B cell (primary cell): ENCODE data around the gene GLOD4. TPM values are rescaled to one million over a fixed set of nuclear protein-coding genes. Genes with fewer than 3 reads are reported as not detected.
"Not testable (repeated sequence)": the region's sequence is repeated elsewhere in the genome, so short reads cannot be mapped to it uniquely, and the experiment has no call there.

Experiments used
- ATAC-seq: fragments of 200-7000 bp; cut with Tn5 transposase; one replicate; pipeline ENCODE4 v1.10.0; 2021; ENCODE audit warnings: low read depth, mild to moderate bottlenecking, moderate number of reproducible peaks, moderate library complexity
- CTCF ChIA-PET: fragments of 350-600 bp; sonication (Branson Sonifier 250); formaldehyde crosslinking; loops from one replicate; lab custom pipeline; 2021; ENCODE audit warnings: antibody characterized with exemption, inconsistent platforms; lab: Charles Lee
- POLR2A ChIA-PET: fragments of 350-600 bp; sonication (Branson Sonifier 250); formaldehyde crosslinking; loops from one replicate; lab custom pipeline; 2021; ENCODE audit warnings: antibody characterized with exemption; lab: Charles Lee
- DNase-seq: peaks from one replicate; pipeline ENCODE4 v3.0.0; 2013
- H2AFZ ChIP-seq: 2 replicates; pipeline ENCODE4 v1.6.1; 2012; ENCODE audit warnings: mild to moderate bottlenecking, low read depth, low read length; ENCODE audit not compliant: insufficient read depth, poor library complexity, severe bottlenecking
- H3K27ac ChIP-seq, 2 donors: 1 replicate in 1 of 2; 2 replicates in 1 of 2; pipeline ENCODE4 v1.5.1; 2012 to 2013; ENCODE audit warnings: low read length in 2 of 2, mild to moderate bottlenecking in 2 of 2, moderate library complexity in 1 of 2
- H3K27me3 ChIP-seq, 4 experiments: fragments of 200-600 bp in 1 of 4; sonication (generic) in 1 of 4; replicated peaks in 1 of 4; 1 replicate in 2 of 4; 2 replicates in 2 of 4; pipeline versions ENCODE4 v1.6.1 to v1.7.0; 2013 to 2016; ENCODE audit warnings: low read length in 3 of 4, mild to moderate bottlenecking in 2 of 4, mixed read lengths in 1 of 4, moderate library complexity in 1 of 4; ENCODE audit not compliant: insufficient read depth in 4 of 4, control insufficient read depth in 3 of 4; ENCODE audit errors: control extremely low read depth in 1 of 4
- H3K36me3 ChIP-seq, 2 experiments: replicated peaks in 1 of 2; 1 replicate in 1 of 2; 2 replicates in 1 of 2; pipeline versions ENCODE4 v1.6.1 to v1.7.1; 2013; ENCODE audit warnings: low read length in 1 of 2; ENCODE audit not compliant: insufficient read depth in 2 of 2, control insufficient read depth in 1 of 2; ENCODE audit errors: control extremely low read depth in 1 of 2, extremely low read depth in 1 of 2
- H3K4me1 ChIP-seq, 2 donors: fragments of 200-600 bp in 1 of 2; sonication (generic) in 1 of 2; 1 replicate in 1 of 2; 2 replicates in 1 of 2; pipeline versions ENCODE4 v1.5.1 to v1.6.1; 2013 to 2017; ENCODE audit warnings: low read length in 2 of 2; ENCODE audit not compliant: control insufficient read depth in 2 of 2, insufficient read depth in 2 of 2
- H3K4me2 ChIP-seq: replicated peaks from 2 replicates; pipeline ENCODE3; 2012; ENCODE audit warnings: mild to moderate bottlenecking, low read depth, low read length; ENCODE audit not compliant: poor library complexity, severe bottlenecking
- H3K4me3 ChIP-seq, 5 experiments: fragments of 200-600 bp in 1 of 5; sonication (generic) in 1 of 5; 1 replicate in 3 of 5; 2 replicates in 2 of 5; pipeline versions ENCODE4 v1.5.1 to v1.7.0; 2011 to 2016; ENCODE audit warnings: low read length in 4 of 5, mild to moderate bottlenecking in 4 of 5, low read depth in 2 of 5, control low read depth in 1 of 5, moderate library complexity in 1 of 5; ENCODE audit not compliant: insufficient read depth in 1 of 5; ENCODE audit errors: control extremely low read depth in 1 of 5, extremely low read depth in 1 of 5
- H3K79me2 ChIP-seq: fragments of 200-600 bp; sonication (generic); one replicate; pipeline ENCODE4 v1.6.0; 2016; ENCODE audit warnings: low read length; ENCODE audit not compliant: control insufficient read depth, insufficient read depth
- H3K9ac ChIP-seq: fragments of 200-600 bp; sonication (generic); 2 replicates; pipeline ENCODE4 v1.6.1; 2017; ENCODE audit warnings: mild to moderate bottlenecking, low read length, moderate library complexity
- H3K9me3 ChIP-seq, 3 donors: one replicate each; pipeline versions ENCODE4 v1.6.1 to v1.7.1; 2013; ENCODE audit warnings: low read length in 2 of 3; ENCODE audit not compliant: control insufficient read depth in 2 of 3, insufficient read depth in 1 of 3; ENCODE audit errors: control extremely low read depth in 1 of 3
- H4K20me1 ChIP-seq: 2 replicates; pipeline ENCODE4 v1.6.0; 2012; ENCODE audit warnings: mild to moderate bottlenecking, low read length; ENCODE audit not compliant: insufficient read depth, control insufficient read depth, poor library complexity, severe bottlenecking
- H3K27ac Mint-ChIP-seq: one replicate; pipeline ENCODE4 v1.8.0; 2021; ENCODE audit warnings: mixed read lengths
- H3K27me3 Mint-ChIP-seq: one replicate; pipeline ENCODE4 v1.8.0; 2021; ENCODE audit warnings: mixed read lengths
- H3K4me1 Mint-ChIP-seq: one replicate; pipeline ENCODE4 v1.8.0; 2021; ENCODE audit warnings: mixed read lengths
- H3K4me3 Mint-ChIP-seq: one replicate; pipeline ENCODE4 v1.8.0; 2021; ENCODE audit warnings: mixed read lengths
- H3K9me3 Mint-ChIP-seq: one replicate; pipeline ENCODE4 v1.8.0; 2022; ENCODE audit warnings: mixed read lengths; ENCODE audit not compliant: insufficient read depth
- EZH2 ChIP-seq: IDR thresholded peaks from 2 replicates; pipeline ENCODE4 v1.6.1; 2012; ENCODE audit warnings: borderline replicate concordance, low read depth, mild to moderate bottlenecking, moderate library complexity, low read length; ENCODE audit not compliant: insufficient read depth, poor library complexity, severe bottlenecking
- WGBS: methylation state at CpG from one replicate; pipeline ENCODE4 v1.1.5; 2013; ENCODE audit warnings: missing lambda C conversion rate; ENCODE audit not compliant: insufficient coverage; 5-methylcytosine and 5-hydroxymethylcytosine counted together
- intact Hi-C: fragments of 100-400 bp; cut with micrococcal nuclease; formaldehyde crosslinking; loops from one replicate; pipeline ENCODE4 v1.10.0; 2022
- polyA plus RNA-seq: library from polyadenylated mRNA; depleted of rRNA; stranded (reverse); fragments of >200 nt; gene quantifications from 2 replicates; pipeline ENCODE4 v1.2.3, GENCODE V29; 2012
- total RNA-seq, 2 donors: library from RNA; stranded (reverse); fragments of 120-200 nt in 1 of 2; gene quantifications; 1 replicate in 1 of 2; 2 replicates in 1 of 2; pipeline versions ENCODE4 v1.2.3 to v1.2.4, GENCODE V29; 2013 to 2022
- TF ChIP-seq, protein P1 (sequence below): fragments of 200-600 bp; IDR thresholded peaks from one replicate; pipeline ENCODE4 v1.8.0; 2022; ENCODE audit warnings: antibody characterized with exemption, mild to moderate bottlenecking

Gene GLOD4
- total and polyA plus RNA-seq, 2 donors (not counting 1 experiment from before 2014, with no cell fraction given), result 24.0 to 77.4 TPM

DNA sequence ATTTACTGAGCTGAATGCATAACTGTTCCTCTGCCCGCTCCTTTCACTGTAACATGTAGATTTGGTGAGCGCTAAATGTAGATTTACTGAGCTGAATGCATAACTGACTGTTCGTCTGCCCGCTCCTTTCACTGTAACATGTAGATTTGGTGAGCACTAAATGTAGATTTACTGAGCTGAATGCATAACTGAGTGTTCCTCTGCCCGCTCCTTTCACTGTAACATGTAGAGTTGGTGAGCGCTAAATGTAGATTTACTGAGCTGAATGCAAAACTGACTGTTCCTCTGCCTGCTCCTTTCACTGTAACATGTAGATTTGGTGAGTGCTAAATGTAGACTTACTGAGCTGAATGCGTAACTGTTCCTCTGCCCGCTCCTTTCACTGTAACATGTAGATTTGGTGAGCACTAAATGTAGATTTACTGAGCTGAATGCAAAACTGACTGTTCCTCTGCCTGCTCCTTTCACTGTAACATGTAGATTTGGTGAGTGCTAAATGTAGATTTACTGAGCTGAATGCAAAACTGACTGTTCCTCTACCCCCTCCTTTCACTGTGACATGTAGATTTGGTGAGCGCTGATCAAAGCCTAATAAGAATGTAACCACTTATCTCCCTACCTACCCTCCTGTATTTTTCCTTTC is 26.6 kb downstream of the GLOD4 start:
- H2AFZ ChIP-seq, H4K20me1 ChIP-seq, H3K9ac ChIP-seq, H3K9me3 ChIP-seq, H3K27me3 Mint-ChIP-seq, H3K9me3 Mint-ChIP-seq, H3K27me3 ChIP-seq, POLR2A ChIA-PET, DNase-seq, H3K27ac ChIP-seq, H3K27ac Mint-ChIP-seq, H3K4me3 ChIP-seq, H3K4me2 ChIP-seq, ATAC-seq, intact Hi-C loops, H3K4me3 Mint-ChIP-seq, H3K36me3 ChIP-seq: not testable (repeated sequence)
- Histone ChIP-seq H3K4me1 (peaks cover 9 to 18% of the 10 kb centered on the region in 2 donors), H3K79me2 (peaks cover 16% of the 10 kb centered on the region)
- peaks cover 21% of the 10 kb centered on the region for H3K4me1 Mint-ChIP-seq
- CTCF ChIA-PET, result interaction anchor here (0.8 to 1.0 kb wide), 2 partner anchors 40 to 56 kb away, joined by 3 to 4 read pairs; partner anchors contain the start of gene VPS53
- WGBS, result 99% methylated on average over 6 of the region's 9 CpGs

DNA sequence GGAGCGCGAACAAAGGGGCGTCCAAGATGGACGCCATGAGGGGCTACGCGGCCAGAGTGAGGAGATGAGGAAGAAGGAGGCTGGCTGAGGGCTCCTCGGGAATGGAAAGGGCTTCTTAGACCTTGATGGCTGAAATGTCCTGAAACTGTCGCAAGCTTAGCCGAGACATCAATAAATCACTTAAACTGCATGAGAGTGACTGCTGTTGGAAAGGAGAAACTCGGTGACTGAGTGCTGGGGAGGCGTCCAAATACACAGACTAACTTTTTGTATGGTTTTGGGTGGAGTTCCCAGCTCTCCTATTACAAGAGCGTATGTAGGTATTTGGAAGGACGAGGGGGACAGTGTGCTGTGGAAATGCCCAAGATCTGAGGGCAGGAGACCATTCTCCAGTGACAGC is 28.7 kb downstream of the GLOD4 start:
- peaks cover 0 to 3% of the 10 kb centered on the region in 2 experiments for H3K36me3 ChIP-seq
- WGBS, result 96% methylated on average over 5 of the region's 13 CpGs
- Mint-ChIP-seq H3K9me3 (no peaks in the 10 kb centered on the region), H3K27me3 (no peaks in the 10 kb centered on the region), H3K27ac (peak overlapping the region; percentile 50), H3K4me1 (peaks cover 36% of the 10 kb centered on the region), H3K4me3 (peak overlapping the region; percentile 72)
- ATAC-seq, result no peak
- TF ChIP-seq, protein P1, sequence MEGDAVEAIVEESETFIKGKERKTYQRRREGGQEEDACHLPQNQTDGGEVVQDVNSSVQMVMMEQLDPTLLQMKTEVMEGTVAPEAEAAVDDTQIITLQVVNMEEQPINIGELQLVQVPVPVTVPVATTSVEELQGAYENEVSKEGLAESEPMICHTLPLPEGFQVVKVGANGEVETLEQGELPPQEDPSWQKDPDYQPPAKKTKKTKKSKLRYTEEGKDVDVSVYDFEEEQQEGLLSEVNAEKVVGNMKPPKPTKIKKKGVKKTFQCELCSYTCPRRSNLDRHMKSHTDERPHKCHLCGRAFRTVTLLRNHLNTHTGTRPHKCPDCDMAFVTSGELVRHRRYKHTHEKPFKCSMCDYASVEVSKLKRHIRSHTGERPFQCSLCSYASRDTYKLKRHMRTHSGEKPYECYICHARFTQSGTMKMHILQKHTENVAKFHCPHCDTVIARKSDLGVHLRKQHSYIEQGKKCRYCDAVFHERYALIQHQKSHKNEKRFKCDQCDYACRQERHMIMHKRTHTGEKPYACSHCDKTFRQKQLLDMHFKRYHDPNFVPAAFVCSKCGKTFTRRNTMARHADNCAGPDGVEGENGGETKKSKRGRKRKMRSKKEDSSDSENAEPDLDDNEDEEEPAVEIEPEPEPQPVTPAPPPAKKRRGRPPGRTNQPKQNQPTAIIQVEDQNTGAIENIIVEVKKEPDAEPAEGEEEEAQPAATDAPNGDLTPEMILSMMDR, result no peak
- no peak for TF ChIP-seq EZH2
- peaks cover 30% of the 10 kb centered on the region for H3K79me2 ChIP-seq
- peaks cover 18 to 27% of the 10 kb centered on the region in 2 donors for H3K4me1 ChIP-seq
- no peak overlapping the region for H3K4me2 ChIP-seq
- DNase-seq, result no peak
- peaks cover 14% of the 10 kb centered on the region for H4K20me1 ChIP-seq
- no peak overlapping the region for H3K9ac ChIP-seq
- CTCF ChIA-PET, result interaction anchor here (0.7 to 2.2 kb wide), 7 partner anchors 10 to 609 kb away, joined by 3 to 12 read pairs (median 3); partner anchors contain the start of gene VPS53
- H3K27ac ChIP-seq, result no peak overlapping the region
- H2AFZ ChIP-seq, result no peak overlapping the region
- POLR2A ChIA-PET, result interaction anchor here (0.5 to 2.5 kb wide), 3 partner anchors 31 to 530 kb away, joined by 3 to 15 read pairs (median 4); partner anchors contain the start of gene VPS53
- H3K27me3 ChIP-seq, result no peaks in the 10 kb centered on the region
- H3K9me3 ChIP-seq, result no peaks in the 10 kb centered on the region
- intact Hi-C loops, result loop anchor here (2.0 kb wide), 2 partner anchors 21 to 341 kb away; partner anchors contain the start of gene TLCD3A
- H3K4me3 ChIP-seq, result no peak overlapping the region
